NCI-H2107 treated with DMSO at 0.1 percent for 48 hours (cell line): Measurements from ENCODE around the gene GNPDA1.

Source experiments
- DNase-seq: peaks from one replicate; lab custom pipeline; 2025; ENCODE audit not compliant: unreplicated experiment; lab: John Stamatoyannopoulos, UW

The GNPDA1 gene

DNA sequence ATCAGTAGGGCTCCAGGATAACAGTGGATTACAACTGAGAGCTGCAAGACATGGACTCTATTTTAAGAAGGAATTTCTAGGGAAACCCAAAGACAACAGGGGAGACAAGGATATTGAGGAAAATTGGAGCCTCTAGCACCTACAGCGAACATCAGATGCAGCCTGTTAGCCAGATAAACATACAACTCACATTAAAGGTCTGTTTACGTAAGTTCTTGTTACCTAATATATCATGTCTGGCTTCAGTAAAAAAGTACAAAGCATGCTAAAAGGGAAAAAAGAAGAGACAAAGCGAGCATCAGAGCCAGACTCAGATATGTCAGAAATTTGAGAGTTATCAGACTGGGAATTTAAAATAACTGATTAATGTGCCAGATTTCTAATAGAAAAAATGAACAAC is 17.2 kb downstream of the GNPDA1 start:
- no peak for DNase-seq

DNA sequence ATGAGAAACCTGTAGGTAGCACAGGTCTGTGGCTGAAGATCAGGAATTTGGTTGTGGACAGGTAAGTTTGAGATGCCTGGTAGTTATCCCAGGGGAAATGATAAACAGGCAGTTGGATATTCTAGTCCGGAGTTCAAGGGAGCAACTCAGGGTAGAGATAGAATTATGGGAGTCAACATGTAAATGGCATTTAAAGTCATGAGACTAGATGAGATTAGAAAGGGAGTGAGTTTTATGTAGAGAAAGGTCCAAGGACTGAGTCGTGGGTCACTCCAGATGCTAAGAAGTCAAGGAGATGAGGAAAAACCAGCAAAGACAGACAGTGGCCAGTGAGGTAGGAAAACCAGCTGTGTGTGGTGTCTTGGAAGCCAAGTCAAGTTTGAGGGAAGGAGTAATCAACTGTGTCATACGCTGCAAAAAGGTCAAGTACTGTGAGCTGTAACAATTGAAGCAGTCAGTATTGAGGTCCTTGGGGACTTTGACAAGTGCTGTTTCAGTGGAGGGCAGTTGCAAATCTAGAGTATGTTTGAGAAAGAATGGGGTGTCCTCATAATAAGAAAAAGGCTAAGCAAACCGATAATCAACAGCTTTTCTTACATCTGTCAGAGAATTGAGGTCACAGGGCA is 18.2 kb downstream of the GNPDA1 start:
- DNase-seq = no peak

DNA sequence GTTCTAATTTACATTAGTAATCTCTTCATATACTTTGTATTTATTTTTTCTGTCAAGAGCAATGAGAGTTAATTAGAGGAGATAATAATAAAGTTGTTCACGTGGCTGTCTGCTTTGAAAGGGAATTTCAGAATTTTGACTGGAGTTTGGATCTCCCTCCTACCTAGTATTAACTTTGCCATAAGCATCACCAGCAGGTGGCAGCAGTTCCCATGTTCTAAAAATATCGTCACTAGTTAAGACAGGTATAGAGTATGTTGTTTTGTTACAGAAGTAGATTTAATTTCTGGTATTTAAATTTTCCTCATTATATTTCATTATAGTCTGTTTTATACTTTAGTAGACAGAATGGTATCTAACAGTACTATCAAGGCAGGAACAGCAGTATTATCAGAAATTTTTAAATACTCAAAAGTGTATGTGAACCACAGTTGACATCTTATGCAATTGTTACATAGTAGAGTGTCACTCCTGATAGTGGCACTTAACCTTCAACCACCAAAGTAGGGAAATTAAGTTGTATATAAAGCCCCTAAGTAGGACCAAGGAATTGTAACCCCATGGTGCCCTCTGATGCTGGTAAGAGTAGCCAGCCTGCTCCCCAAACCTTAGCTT is 20.4 kb downstream of the GNPDA1 start:
- DNase-seq = peak; percentile 29

DNA sequence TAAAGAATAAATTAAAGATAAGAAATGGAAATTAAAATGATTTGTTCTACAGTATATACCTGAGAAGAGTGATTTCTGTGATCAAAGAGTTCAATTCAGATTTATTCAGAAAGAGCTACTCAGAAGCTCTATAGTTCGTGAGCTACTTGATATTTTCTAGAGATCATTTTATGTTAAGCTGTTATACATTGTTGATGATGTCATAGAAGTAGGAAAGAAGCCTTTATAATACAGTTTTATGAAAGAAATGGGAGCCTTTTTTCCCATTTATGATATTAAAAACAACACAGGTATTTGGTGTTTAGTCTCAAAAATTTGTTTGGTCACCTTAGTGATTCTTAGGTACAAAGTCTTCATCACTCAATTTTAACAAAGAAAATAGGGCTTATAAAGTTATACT is 23.1 kb downstream of the GNPDA1 start:
- no peak for DNase-seq

DNA sequence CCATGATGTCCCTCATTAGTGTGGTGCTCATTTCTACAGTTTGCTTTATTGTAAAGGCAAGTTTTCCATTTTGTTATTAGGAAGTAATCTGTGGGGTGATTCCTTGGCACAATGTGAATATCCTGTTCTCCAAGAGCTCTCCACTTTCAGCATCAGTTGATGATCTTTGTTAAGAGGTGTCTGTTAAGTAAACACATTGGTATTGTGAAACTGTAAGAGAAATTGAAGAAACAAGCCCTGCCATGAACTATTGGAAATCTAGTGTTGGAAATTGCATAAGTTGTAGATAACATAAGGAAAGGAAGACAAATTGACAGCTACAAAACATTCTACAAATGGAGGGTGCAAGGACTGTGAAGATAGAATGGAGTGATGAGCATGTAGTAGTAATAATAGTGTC is 26.8 kb downstream of the GNPDA1 start:
- DNase-seq = no peak

DNA sequence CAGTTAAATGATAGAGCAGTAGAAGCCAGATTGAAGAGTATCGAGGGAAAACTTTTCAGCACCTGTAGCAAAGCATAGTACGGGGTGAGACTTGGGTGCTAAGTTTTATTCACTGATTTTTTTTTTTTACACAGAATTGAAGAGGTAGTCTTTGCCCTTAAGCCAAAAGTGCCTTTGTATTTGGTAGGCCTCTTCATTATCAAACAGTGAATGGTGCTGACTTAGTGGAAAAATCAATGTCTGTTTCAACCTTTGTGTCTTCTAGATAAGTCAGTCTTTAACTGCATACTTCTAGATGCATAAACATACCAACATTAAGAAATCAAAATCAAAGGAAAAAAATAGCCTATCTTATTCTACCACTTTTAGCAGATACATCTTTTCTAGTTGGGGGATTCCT is 30.2 kb downstream of the GNPDA1 start:
- DNase-seq = no peak

DNA sequence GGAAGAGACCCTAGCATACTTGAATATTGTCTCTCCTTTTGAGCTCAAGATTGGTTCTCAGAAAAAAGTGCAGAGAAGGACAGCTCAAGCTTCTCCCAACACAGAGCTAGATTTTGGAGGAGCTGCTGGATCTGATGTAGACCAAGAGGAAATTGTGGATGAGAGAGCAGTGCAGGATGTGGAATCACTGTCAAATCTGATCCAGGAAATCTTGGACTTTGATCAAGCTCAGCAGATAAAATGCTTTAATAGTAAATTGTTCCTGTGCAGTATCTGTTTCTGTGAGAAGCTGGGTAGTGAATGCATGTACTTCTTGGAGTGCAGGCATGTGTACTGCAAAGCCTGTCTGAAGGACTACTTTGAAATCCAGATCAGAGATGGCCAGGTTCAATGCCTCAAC is 34.4 kb downstream of the GNPDA1 start:
- no peak for DNase-seq

DNA sequence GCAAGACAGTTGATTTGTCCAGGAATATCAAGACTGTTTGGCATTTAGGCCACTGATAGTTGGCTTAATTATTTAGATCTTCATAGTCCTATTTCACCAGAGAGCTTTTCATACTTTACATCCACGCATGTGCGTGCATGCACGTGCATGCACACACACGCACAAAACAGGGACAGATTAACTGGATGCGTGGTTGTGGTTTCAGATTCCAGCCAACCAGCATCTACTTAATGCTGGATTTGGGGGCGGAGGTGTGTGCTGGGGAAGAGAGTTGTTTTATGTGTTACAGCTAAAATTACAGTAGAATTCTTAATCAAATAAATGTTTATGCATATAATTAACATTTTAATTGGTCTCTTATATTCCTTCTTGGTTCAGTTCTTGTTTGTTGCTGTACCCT is 36.7 kb downstream of the GNPDA1 start:
- no peak for DNase-seq

DNA sequence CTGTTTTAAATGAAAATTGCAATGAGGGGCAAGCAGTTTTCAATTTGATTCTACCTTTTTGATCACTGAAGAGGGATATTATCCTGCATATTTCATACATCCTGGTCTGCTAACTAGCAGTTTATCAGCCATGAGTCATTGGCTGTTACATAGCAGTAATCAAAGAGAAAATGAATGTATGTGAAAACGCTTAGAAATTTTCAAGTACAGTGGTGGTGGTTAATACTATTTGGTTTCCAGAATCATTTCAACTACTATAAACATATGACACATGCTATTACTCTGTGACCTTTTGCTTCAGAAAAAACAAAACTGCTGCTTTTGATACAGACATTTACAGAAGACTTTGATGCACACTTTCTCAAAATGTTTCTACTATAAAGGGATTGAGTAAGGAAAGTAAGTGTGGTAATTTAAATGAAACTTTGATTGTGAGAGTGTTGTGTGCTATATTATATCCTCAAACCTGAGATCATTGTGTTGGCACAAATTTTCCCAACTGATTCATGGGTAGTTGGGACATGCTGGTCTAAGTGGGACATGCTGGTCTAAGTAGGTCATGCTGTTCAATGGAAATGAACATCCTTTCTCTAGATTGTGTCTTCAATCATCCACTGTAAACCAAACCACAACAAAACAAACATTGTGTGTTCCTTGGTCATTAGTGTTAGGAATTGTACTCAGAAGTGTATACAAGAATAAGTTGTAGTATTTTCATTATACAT is 38.8 kb downstream of the GNPDA1 start:
- DNase-seq = no peak

DNA sequence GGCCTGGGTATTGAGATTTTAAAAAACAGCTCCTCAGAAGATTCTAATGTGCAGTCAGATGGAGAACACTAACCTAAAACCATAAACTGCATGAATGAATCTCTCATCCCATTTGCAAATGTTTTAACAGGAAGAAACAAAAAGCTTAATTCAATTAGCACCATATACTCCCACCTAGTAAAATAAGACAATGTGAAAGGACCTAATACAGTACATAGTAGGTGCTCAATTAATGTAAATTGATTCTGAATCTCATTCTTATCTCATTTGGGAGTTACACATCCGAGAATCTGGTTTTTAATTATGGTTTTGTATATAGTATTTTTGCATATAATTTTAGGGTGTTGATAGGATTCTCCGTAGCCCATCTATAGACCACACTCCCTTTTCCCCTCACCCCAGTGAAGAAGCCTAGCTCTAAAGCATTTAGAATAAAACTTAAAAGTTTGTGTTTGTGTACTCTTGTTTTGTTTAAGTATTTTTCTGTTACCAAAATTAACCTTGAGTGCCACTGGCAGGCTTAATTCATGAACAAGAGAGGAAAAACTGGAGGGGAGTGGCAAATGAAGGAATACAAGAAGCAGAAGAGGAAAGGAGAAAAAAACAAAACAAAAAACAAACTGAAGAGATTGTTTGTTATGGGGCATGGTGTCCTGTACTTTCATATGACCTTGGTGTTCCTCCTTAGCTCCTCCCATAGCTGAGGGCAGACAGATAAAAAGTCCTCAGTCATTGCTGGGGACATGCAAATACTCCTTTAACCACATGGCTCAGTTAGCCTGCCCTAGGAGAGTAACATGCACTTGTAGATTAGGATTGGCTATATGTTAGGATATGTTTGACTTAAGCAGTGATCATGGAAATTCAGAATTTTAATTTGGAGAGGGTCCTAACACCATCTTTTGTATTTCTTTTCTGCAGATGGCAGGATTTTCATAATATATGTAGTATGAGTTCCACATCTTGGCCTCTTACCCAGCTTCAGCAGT is 42.8 kb downstream of the GNPDA1 start:
- DNase-seq = no peak

DNA sequence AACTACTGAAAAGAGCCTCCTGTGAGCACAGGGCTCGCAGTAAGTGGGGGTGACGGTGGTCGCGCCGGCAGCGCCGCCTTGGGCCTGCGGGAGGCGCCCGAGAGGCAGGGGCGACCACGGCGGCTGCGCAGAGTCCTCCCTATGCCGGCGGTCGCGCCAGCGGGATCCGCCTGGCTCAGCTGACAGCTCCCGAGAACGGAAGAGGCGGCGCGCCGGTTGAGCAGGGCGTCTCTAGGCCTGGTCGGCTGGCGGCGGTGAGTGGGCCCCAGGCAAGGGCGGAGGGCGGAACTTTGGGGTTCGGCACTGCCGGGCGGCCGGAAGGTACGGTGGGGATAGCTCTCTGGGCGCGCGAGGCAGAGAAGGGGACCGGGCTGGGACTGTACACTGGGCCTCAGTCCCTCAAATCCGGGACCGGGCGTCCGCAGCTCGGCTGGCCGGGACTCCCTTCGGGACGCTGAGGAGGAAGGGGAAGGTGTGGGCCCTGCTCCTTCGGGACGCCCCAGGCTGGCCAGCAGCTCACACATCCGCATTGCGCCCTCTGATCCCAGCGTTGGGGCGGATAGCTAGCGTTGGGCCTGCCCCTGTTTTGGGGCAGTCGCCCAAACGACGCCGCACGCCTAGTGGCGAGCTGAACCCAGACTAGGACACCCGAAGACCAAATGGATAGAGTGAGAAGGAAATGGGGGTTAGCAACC is 43.8 kb downstream of the GNPDA1 start, which contains the start of gene RNF14:
Gene RNF14, plus strand, starts transcription at position 192 of the 695 bp plus-strand sequence. CDS start 4,484 bp downstream, outside the sequence.
- peak; percentile 53 for DNase-seq

DNA sequence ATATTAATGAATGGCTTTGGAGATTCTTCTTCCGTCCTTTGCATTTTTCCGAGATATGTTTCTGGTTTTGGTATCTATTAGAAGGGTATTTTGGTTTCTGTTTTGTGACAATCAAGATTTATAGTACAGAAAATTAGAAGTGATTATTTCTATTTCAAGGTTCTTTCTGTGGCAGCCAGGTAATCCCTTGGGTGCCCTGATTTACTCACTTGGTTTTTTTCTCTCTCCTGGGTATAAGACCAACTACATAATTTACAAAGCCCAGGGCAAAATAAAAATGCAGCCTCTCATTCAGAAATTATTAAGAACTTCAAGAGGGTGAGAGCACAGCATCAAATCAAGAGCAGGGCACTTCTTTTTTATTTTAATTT is 45.9 kb downstream of the GNPDA1 start:
- no peak for DNase-seq

DNA sequence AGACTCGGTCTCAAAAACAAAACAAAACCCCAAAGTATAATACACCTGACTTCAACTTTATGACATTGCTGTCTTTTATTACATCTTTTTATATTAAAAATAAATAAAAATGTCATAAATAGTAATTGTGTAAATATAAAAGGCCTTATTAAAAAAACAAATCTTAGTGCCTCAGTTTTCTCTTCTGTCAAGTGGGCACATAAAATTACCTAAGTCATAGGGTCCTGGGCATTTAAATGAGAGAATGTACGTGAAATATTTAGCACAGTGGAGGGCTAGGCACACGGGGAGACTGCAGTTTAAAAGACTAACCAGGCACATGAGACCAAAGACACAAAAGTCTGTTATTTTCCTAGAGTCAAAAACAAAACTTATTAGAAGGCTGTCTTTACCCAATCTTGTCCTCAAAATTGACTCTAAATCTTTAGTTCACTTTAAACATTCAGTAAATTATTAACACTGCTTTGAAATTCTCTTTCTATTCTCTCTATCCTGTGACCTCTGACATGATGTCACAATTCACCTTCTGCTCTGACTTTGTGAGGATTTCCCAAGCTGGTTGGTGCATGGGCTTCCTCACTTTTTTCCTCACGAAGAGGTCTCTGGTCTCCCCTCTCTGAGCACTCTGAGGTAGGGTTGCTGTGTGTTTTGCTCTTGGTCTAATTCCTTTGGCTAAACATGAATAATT is 46.4 kb downstream of the GNPDA1 start:
- DNase-seq = no peak

DNA sequence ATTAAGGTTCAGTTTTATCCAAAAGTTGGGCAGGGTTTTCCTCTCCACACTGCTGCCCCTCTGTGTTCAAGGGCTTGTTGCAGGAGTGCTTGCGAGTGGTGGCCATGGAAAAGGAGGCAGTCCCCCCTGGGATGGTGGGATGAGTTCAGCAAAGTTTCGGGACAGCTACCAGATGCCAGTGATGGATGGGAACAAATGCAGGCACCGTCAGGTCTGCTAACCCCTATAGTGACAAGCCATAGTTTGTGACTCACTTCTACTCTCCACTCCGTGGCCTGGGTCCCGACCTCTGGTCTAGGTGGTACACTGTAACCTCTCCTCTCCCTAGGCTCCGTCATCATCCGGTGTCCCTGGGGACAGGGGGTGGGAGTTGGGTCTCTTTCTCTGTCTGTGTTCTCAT is 47.8 kb downstream of the GNPDA1 start:
- no peak for DNase-seq

DNA sequence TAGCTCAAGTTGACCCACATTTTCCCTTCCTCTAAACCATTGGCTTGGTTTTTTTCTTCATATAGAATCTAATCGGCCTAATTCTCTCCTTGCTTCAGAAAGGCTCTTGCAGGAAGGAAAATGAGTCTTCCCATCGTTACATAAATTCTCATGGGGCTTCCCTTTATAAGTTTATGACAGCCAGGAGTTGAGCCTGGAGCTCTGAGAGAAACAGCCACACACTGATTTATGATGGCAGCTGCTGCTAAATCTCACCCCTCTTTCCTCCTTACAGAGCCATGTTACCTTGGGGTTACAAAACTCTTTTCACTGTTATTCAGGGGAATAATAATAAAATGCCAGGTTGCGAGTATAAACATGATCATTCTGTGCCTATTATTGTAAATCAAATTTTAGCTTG is 49.1 kb downstream of the GNPDA1 start:
- no peak for DNase-seq

DNA sequence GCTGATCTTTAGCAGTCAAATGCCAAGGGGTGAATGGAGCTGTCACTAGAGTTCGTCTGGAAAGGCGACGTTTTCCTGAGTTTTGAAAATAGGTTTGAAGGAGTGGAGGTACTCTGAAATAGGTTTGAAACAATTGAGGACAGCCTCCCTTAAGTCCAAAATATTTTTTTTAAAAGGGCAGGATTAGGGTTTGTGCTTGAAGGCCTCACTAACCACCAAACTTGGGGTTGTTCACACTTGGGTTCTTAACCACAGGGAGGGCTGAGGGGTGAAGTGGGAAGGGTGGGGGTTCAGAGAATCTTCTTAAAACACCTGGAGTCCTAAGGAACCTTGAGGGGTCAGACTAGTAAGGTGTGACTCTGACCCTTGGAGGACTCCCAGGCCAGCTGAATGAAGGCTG is 51.4 kb downstream of the GNPDA1 start:
- no peak for DNase-seq

DNA sequence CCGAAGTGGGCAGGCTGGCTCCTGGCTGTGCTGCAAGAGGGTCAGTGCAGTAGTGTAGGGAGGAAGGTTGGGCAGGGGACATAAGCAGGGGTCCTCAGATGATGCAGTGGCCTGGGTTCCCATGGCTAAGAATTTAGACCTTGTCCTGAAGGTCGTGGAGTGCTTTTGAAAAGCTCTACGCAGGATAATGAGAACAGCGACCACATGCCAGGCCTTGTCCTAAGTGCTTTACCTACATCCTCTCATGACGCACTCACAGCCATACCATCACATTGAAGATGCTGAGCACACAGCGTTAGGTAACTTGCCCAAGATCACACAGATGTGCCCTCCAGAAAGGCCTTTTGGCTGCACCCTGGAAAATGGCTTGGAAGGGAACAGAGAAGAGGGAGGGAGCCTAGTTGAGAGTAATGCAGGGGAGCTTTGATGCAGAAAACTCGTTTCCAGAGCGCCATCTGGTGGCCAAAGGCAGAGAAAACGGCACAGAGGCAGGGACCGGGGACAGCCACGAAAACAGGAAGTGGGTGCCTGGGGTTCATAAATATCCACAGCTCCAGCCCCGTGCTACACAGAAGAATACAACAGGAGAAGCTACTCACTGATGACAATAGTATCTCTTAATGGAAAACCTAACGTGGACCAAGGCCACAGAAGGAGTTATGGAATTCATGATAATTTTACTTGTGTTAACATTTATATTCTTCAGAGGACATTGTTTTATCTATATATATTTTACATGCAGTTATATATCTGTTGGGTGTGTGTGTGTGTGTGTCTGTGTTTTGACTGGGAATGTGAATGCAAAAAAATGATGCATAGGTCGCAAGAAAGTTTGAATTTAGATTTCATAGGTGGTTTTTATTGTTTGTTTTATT is 52.1 kb downstream of the GNPDA1 start:
- peak; percentile 57 for DNase-seq

DNA sequence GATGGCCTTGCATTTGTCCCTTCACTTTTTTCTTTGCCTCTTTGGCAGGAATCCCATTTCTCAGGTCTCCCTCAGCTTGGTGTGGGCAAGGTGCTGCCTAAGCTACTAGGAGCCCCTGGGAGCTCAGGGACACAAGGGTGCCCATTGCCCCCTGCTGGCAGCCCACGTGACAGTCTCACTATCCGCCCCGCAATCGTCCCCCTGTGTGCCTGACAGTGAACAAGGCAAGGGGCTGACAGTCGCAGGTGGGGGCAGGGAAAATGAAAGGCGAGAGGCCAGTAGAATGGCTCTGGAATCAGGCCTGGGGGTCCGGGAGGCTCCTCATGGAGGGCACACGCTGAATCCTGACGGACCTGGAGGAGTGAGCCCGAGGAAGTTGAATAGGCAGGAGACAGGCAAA is 52.8 kb downstream of the GNPDA1 start:
- DNase-seq = no peak

DNA sequence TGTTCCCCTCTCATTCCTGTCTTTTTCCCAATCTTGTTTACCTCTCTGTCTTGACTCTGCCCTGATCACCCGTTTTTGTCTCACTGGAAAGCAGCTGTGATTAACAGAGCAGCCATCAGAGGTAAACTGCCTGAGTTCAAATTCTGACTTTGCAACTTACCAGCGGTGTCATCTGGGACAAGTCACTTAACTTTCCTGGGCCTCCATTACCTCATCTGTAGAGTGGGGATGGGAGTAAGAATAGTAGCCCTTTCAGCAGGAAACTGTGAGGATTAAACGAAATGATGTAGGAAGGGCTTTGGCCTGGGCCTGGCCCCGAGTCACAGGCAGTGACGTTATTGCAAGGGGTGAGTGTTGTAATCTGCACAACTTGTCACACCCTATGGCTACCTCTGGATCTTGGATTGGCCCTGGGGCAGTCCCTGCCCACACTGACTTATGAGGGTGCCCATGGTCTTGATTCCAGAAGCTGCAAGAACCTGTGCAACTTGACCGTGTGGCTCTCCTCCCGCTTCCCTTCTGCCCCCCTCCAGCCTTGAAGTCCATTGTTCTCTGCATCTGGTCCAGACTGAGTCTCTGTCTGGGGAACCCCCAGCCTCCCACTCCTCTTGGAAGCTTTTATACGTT is 54.2 kb downstream of the GNPDA1 start:
- no peak for DNase-seq
